PC-9 (cell line): ENCODE measurements around the gene DND1. TPM values are rescaled to one million over a fixed set of nuclear protein-coding genes. Genes with fewer than 3 reads are reported as not detected.

Experiments used
- BruUV-seq: library from RNA; stranded (reverse); fragments of 400-500 nt; replicated peaks from 2 replicates; lab custom pipeline; 2021; lab: Mats Ljungman, UMichigan
- CTCF ChIA-PET: fragments of 300-600 bp; sonication (Branson Sonifier 250); formaldehyde crosslinking; loops from one replicate; lab custom pipeline; 2022; ENCODE audit warnings: antibody characterized with exemption; lab: Charles Lee
- POLR2A ChIA-PET: fragments of 300-600 bp; sonication (Branson Sonifier 250); formaldehyde crosslinking; loops from one replicate; lab custom pipeline; 2022; ENCODE audit warnings: antibody characterized with exemption; ENCODE audit not compliant: unreplicated experiment; lab: Charles Lee
- DNase-seq, 2 experiments: peaks; one replicate each; pipeline versions ENCODE4 v3.0.0 to v3.0.0-alpha.2; 2015 to 2022; ENCODE audit warnings: mixed read lengths in 1 of 2
- H2AFZ ChIP-seq: fragments of 200-600 bp; sonication (generic); 2 replicates; pipeline ENCODE4 v1.8.1; 2017; ENCODE audit warnings: antibody characterized with exemption
- H3F3A ChIP-seq: fragments of 200-600 bp; sonication (generic); 2 replicates; pipeline ENCODE4 v1.8.1; 2017; ENCODE audit warnings: antibody characterized with exemption, mild to moderate bottlenecking, low read depth; ENCODE audit not compliant: insufficient read depth
- H3K27ac ChIP-seq: fragments of 200-600 bp; sonication (generic); 2 replicates; pipeline ENCODE4 v1.6.1; 2016; ENCODE audit warnings: mixed run types
- H3K27me3 ChIP-seq: fragments of 200-600 bp; sonication (generic); 2 replicates; pipeline ENCODE4 v1.6.1; 2016; ENCODE audit warnings: low read depth, mixed run types; ENCODE audit not compliant: insufficient read depth
- H3K36me3 ChIP-seq: fragments of 200-600 bp; sonication (generic); 2 replicates; pipeline ENCODE4 v1.6.1; 2016; ENCODE audit warnings: low read depth, mixed run types
- H3K4me1 ChIP-seq: fragments of 200-600 bp; sonication (generic); replicated peaks from 2 replicates; pipeline ENCODE4 v1.6.1; 2016; ENCODE audit warnings: mixed run types; ENCODE audit not compliant: insufficient read depth
- H3K4me2 ChIP-seq: fragments of 200-600 bp; sonication (generic); 2 replicates; pipeline ENCODE4 v1.6.1; 2017; ENCODE audit warnings: mixed run types
- H3K4me3 ChIP-seq: fragments of 200-600 bp; sonication (generic); 2 replicates; pipeline ENCODE4 v1.6.1; 2016; ENCODE audit warnings: mixed run types
- H3K79me2 ChIP-seq: fragments of 200-600 bp; sonication (generic); 2 replicates; pipeline ENCODE4 v1.6.1; 2017; ENCODE audit warnings: low read depth, mixed run types
- H3K9me2 ChIP-seq: fragments of 200-600 bp; sonication (generic); 2 replicates; pipeline ENCODE4 v1.8.1; 2017; ENCODE audit warnings: mild to moderate bottlenecking; ENCODE audit not compliant: insufficient read depth
- H3K9me3 ChIP-seq: fragments of 200-600 bp; sonication (generic); 2 replicates; pipeline ENCODE4 v1.8.1; 2016; ENCODE audit warnings: low read depth; ENCODE audit not compliant: insufficient read depth
- H4K20me1 ChIP-seq: fragments of 200-600 bp; sonication (generic); 2 replicates; pipeline ENCODE4 v1.8.1; 2017; ENCODE audit not compliant: insufficient read depth
- CTCF ChIP-seq: fragments of 200-600 bp; sonication (generic); conservative IDR thresholded peaks from 2 replicates; pipeline ENCODE4 v1.6.1; 2017; ENCODE audit warnings: mixed run types, antibody characterized with exemption, mild to moderate bottlenecking, moderate library complexity
- EZH2 ChIP-seq: fragments of 200-600 bp; sonication (generic); IDR thresholded peaks from 2 replicates; pipeline ENCODE4 v1.8.0; 2017; ENCODE audit warnings: antibody characterized with exemption, low read depth
- intact Hi-C: fragments of 100-400 bp; cut with micrococcal nuclease; formaldehyde crosslinking; loops from one replicate; pipeline ENCODE4 v1.10.0; 2022; ENCODE audit not compliant: unreplicated experiment
- total RNA-seq: library from RNA; stranded (reverse); gene quantifications from 2 replicates; pipeline ENCODE4 v1.2.3, GENCODE V29; 2021

Gene DND1
- total RNA-seq, 1 experiment from 2014 or later: 1.2 TPM

DNA sequence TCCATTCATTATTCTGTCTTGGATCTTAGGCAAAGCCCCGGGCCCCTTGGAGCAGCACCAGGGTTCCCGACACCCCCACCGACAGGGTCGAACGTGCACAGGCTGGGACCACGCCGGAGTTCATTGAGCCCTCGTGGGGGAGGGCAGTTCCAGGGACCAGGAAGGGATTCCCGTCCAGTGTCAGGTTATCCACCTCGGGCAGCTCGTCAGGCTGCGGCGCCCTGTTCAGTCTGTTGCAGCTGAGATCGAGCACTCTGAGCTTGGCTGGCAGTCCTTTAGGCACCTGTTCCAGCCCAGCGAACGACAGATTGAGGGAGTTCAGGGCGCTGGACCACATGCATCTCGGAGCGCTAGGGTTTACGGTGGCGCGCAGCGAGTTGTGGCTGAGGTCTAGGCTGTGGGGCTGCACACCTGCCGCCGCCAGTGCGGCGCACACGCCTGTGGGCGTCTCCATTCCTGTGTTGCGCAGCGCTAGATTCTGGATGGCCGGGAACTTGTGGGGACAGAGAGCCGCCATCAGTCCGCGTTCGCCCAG lies 41.5 kb downstream of the DND1 start:
- Histone ChIP-seq H3K4me3 (no peak overlapping the region), H3K27me3 (no peaks in the 10 kb centered on the region), H3F3A (peaks cover 20% of the 10 kb centered on the region), H3K4me2 (no peak overlapping the region; the same call in 1 of the 2 replicates), H3K4me1 (peaks cover 6% of the 10 kb centered on the region; the same call in 1 of the 2 replicates), H2AFZ (no peak overlapping the region), H3K36me3 (no peaks in the 10 kb centered on the region), H3K79me2 (no peaks in the 10 kb centered on the region), H4K20me1 (no peaks in the 10 kb centered on the region), H3K9me3 (peaks cover 19% of the 10 kb centered on the region), H3K9me2 (no peaks in the 10 kb centered on the region), H3K27ac (no peak overlapping the region)
- DNase-seq: peak in 1 of 2 experiments; percentile 27
- ChIA-PET POLR2A (interaction anchor here (0.6 kb wide), 2 partner anchors 68 to 340 kb away, joined by 3 read pairs; partner anchors contain the start of gene APBB3), CTCF (no interaction called here)
- intact Hi-C loops: loop anchor here (5.0 kb wide), 1 partner anchor 390 kb away; no protein-coding TSS in a partner anchor
- no TSS peak for BruUV-seq
- no peak for TF ChIP-seq CTCF
- TF ChIP-seq EZH2: no peak

DNA sequence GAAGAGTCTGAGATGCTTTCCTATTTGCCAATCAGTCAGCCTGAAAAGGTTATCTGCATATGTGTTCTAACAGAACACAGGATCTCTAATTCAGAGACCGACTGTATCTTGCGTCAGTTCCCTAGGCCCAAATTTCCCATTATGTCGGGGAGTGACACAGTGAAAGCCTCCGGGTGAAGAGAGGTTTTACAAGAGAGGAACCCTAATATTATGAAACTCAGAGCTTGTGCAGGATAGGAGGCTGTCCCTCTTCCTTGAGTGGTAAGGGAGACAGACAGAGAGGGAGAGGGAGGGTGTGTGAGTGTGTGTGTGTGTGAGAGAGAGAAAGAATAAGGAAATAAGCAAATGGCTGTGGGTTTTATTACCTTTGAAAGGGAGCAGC lies 42.3 kb downstream of the DND1 start:
- POLR2A ChIA-PET: no interaction called here
- CTCF ChIA-PET: no interaction called here
- intact Hi-C loops: loop anchor here (5.0 kb wide), 1 partner anchor 389 kb away; no protein-coding TSS in a partner anchor

More for the DNA sequence above, 42.3 kb downstream of the DND1 start:
- Histone ChIP-seq H3K9me3 (peaks cover 21% of the 10 kb centered on the region), H3K4me2 (no peak overlapping the region), H3K36me3 (no peaks in the 10 kb centered on the region), H3K4me3 (no peak overlapping the region), H3K4me1 (peaks cover 6% of the 10 kb centered on the region; the same call in 1 of the 2 replicates), H3K79me2 (no peaks in the 10 kb centered on the region), H4K20me1 (no peaks in the 10 kb centered on the region), H3K27ac (peak overlapping the region; percentile 30; the same call in 1 of the 2 replicates), H2AFZ (no peak overlapping the region), H3F3A (peaks cover 20% of the 10 kb centered on the region), H3K27me3 (no peaks in the 10 kb centered on the region), H3K9me2 (no peaks in the 10 kb centered on the region)
- BruUV-seq: no TSS peak
- TF ChIP-seq CTCF: no peak
- no peak for TF ChIP-seq EZH2
- DNase-seq: no peak
